ENCODE data around the gene NDUFS1. TPM values are rescaled to one million over a fixed set of nuclear protein-coding genes. Genes with fewer than 3 reads are reported as not detected.

NDUFS1 gene
- total RNA-seq, 1 experiment from 2014 or later: 102 TPM

GRCh38 chr2:206149330-206149729, 9.9 kb downstream of the NDUFS1 start:
- Mint-ChIP-seq H3K27ac (no peak overlapping the region), H3K27me3 (ENCODE audit: low read depth) (no peaks in the 10 kb centered on the region), H3K36me3 (ENCODE audit: insufficient read depth in 1 of 3, low read depth in 3 of 3) (peaks cover 18 to 66% (median 51%) of the 10 kb centered on the region in 3 experiments; a peak in 6 of 7 replicates), H3K4me1 (peaks cover 0 to 5% of the 10 kb centered on the region in 2 experiments; a peak in 2 of 4 replicates), H3K9me3 (no peaks in the 10 kb centered on the region), H3K4me3 (no peak overlapping the region)
- WGBS (ENCODE audit: extremely low coverage, insufficient read length, low lambda C conversion rate): no CpG with 5 or more reads among the region's 1 CpG
- Histone ChIP-seq H3K4ac (ENCODE audit: low read depth, low read length) (no peak overlapping the region), H2BK120ac (ENCODE audit: low read depth, low read length, poor library complexity, severe bottlenecking) (no peak overlapping the region), H3T11ph (ENCODE audit: low read length) (no peak overlapping the region), H4K8ac (replicated peaks; ENCODE audit: insufficient read length, low read depth, low read length) (no peak overlapping the region), H3K9me3 (ENCODE audit: control insufficient read depth, low read depth, low read length) (no peaks in the 10 kb centered on the region), H4K5ac (ENCODE audit: insufficient read length, low read depth, low read length) (no peak overlapping the region), H2BK15ac (ENCODE audit: low read depth, low read length) (no peak overlapping the region), H2BK5ac (ENCODE audit: insufficient read length, low read length) (no peak overlapping the region), H4K91ac (ENCODE audit: insufficient read length, low read depth, low read length) (no peak overlapping the region), H3K79me1 (ENCODE audit: insufficient read depth, low read depth, low read length, poor library complexity, severe bottlenecking) (peaks cover 4% of the 10 kb centered on the region), H3K9ac (ENCODE audit: extremely low read depth, insufficient read length, low read length) (no peak overlapping the region), H2BK20ac (ENCODE audit: low read depth, low read length, poor library complexity, severe bottlenecking) (no peak overlapping the region), H3K27ac (ENCODE audit: insufficient read length, low read depth, low read length) (no peak overlapping the region), H3K27me3 (ENCODE audit: insufficient read depth, low read length) (no peaks in the 10 kb centered on the region), H2AFZ (ENCODE audit: low read length) (no peak overlapping the region), H3K4me1 (ENCODE audit: insufficient read depth, low read length) (no peaks in the 10 kb centered on the region), H2BK12ac (ENCODE audit: insufficient read length, low read depth, low read length) (no peak overlapping the region), H3K4me2 (ENCODE audit: insufficient read depth, insufficient read length, low read length) (no peak overlapping the region), H3K18ac (ENCODE audit: insufficient read length, low read depth, low read length) (no peak overlapping the region), H3K23me2 (ENCODE audit: insufficient read length, low read depth, low read length, poor library complexity, severe bottlenecking) (no peaks in the 10 kb centered on the region), H3K14ac (ENCODE audit: insufficient read depth, low read length) (no peak overlapping the region), H3K79me2 (ENCODE audit: insufficient read depth, low read length) (peaks cover 4% of the 10 kb centered on the region; the same call in 1 of the 2 replicates), H3K56ac (ENCODE audit: insufficient read length, low read depth, low read length) (no peak overlapping the region), H3K23ac (ENCODE audit: insufficient read length, low read depth, low read length) (no peak overlapping the region), H4K20me1 (ENCODE audit: control insufficient read depth, insufficient read depth, insufficient read length) (no peaks in the 10 kb centered on the region), H2AK5ac (ENCODE audit: insufficient read length, low read length) (no peak overlapping the region)
- no peak for TF ChIP-seq CTCF (conservative IDR thresholded peaks at IDR 0.05)
- DNase-seq: no peak
